GM18498 (cell line): Measurements from ENCODE around the gene KBTBD6.
A peak's percentile ranks its signal among the peaks of the same experiment; 100 is the strongest.
"Not testable (repeated sequence)": the region's sequence is repeated elsewhere in the genome, so short reads cannot be mapped to it uniquely, and the experiment has no call there.

Experiments
- ATAC-seq: cut with Tn5 transposase; IDR thresholded peaks from one replicate; pipeline ENCODE4 v1.9.1; 2021; ENCODE audit warnings: mild to moderate bottlenecking, moderate library complexity; ENCODE audit not compliant: unreplicated experiment

Gene KBTBD6, protein sequence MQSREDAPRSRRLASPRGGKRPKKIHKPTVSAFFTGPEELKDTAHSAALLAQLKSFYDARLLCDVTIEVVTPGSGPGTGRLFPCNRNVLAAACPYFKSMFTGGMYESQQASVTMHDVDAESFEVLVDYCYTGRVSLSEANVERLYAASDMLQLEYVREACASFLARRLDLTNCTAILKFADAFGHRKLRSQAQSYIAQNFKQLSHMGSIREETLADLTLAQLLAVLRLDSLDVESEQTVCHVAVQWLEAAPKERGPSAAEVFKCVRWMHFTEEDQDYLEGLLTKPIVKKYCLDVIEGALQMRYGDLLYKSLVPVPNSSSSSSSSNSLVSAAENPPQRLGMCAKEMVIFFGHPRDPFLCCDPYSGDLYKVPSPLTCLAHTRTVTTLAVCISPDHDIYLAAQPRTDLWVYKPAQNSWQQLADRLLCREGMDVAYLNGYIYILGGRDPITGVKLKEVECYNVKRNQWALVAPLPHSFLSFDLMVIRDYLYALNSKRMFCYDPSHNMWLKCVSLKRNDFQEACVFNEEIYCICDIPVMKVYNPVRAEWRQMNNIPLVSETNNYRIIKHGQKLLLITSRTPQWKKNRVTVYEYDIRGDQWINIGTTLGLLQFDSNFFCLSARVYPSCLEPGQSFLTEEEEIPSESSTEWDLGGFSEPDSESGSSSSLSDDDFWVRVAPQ

DNA sequence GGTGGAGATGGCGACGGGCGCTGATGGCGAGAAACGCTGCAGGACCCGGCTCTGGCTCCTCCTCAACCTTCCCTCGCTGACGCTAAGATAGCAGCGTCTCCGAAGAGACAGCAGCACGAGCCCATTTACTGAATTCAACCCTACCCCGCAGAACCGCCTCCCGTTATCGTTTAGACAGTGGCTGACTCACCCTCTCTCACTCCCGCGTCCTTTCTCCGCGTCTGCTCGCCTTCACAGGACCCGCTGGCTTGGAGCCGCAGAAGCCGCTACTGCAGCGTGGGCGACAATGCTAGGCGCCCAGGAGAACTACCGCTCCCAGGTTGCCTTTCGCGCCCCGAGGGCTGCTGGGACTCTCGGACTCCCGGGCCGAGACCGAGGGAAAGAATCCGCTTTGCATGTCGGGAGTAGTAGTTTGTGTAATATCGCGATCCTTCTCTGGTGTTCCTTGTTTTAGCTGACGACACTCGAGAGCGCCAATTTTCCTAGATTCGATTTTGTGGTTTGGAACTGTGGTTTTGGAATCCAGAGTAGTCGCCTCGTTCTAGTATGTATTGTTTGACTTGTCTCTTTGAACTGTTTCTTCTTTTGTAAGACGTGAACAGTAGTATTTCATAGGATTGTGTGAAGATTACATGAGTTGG is at the start of gene KBTBD6:
Gene KBTBD6, minus strand, starts transcription at position 291 of the 641 bp plus-strand sequence. CDS start 291 bp downstream, outside the sequence.
- ATAC-seq, result peak; percentile 97

DNA sequence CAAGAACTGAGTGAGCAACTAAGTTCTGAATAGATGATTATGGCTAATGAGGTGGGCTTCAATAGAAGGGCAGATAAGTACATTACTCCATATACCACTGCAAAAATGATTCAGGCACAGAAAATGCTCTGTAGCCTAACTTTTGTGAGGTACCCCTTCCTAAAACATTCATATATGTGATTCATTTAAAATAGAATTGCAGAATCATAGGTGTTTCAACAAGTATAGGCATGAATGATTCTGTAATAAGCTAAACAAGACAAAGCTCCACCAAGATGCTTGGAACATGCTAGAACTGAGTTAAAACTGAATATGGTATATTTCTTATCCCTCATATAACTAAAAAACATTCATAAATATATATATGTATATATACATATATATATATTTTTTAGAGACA is 49.6 kb upstream of the KBTBD6 start:
- no peak for ATAC-seq

GRCh38 chr13:41179593-41180250 is 47.1 kb upstream of the KBTBD6 start:
- no peak for ATAC-seq

GRCh38 chr13:41178040-41178439 is 45.4 kb upstream of the KBTBD6 start:
- ATAC-seq, result no peak

GRCh38 chr13:41177616-41178015 is 45.0 kb upstream of the KBTBD6 start:
- no peak for ATAC-seq

DNA sequence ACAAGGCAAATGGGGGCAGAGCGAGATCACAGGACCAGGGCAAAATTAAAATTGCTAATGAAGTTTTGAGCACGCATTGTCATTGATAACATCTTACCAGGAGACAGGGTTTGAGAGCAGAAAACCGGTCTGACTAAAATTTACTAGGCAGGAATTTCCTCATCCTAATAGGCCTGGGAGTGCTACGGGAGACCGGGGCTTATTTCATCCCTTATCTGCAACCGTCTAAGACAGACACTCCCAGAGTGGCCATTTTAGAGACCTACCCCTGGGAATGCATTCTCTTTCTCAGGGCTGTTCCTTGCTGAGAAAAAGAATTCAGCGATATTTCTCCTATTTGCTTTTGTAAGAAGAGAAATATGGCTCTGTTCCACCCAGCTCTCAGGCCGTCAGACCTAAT is 43.0 kb upstream of the KBTBD6 start:
- not testable (repeated sequence) for ATAC-seq

DNA sequence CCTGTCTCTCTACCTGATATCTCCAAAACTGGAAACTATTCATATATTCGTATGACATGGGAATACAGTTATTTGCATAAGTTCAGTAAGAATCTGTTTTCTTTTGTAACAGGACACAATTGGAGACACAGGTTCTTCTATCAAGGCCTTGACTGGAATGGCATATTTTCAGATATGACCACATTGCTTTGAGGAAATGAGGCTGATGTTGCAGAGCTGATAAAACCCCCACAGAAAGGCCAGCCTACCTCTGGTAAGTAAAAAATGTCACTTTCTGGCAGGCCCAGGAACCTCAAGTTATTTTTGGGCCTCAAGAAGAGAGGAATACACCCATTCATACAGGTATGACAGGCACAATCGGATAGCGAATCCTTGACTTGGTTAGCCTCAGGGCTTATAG is 29.5 kb upstream of the KBTBD6 start:
- ATAC-seq, result no peak

DNA sequence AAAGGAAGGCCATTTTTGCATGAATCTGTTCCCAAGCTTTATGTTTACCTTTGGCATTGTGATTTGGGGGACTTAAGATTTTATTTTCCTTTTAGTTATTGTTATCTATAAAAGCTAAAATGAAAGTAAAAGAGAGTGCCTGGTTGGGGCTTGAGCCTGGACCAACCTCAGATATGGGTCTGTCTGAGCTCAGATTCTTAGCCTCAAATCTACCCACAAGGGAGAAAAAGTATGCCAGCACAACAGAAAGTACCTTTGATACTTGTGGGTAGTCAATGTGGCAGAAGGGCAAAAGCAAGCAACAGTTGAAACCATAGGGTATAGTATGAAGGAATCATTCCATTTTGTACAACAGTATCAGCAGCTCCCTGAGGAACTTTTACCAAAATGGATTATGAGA is 26.6 kb upstream of the KBTBD6 start:
- ATAC-seq, result no peak

DNA sequence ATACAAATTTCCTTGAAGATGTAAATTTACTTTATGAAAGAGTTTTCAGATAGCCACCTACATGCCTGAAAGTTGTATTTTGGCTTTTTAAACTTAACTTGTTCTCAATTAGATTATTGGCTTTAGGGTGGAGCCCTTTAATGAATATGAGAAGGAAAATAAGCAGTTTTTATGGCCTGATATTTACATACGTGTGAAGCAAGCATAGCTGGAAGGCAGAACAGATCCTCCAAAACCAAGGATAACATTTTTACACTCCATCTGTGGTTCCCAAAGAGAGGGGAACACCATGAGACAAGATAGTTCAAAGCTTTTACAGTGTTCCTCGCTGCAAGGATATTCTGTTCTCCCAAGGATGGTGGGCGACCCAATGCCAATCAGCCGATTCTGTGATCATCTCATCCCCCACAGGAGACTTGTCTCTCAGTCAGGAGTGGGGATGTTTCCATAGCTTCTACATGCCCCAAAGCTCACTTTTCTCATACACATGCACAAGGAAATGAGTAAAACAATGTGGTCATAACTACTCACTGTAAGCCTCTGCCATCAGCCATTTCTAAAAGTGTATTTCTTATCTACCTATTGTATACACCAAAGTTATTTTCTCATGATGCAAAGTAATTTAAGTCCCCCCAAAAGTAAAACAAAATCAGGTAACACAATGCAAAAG is 24.6 kb upstream of the KBTBD6 start:
- ATAC-seq, result no peak

- ATAC-seq, result no peak
These were observed 24.0 kb upstream of the KBTBD6 start for GRCh38 chr13:41156620-41157019.

DNA sequence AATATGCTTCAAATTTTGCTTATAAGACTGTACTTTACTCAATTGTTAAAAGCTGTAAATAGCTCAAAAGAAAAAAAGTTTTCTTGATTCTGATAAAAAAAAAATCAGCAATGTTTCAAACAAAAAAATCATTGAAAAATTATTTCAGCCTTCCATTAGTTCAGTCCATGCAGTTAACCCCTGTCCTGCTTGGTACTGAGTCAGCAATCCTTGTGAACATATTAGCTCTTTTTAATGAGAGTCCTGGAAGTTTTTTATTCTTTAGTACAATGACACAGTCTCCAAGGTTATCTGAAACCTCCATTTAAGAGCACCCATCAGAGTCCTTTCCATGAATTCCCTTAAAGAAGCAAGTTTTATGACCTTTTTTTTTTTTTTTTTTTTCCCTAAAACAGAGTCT is 21.4 kb upstream of the KBTBD6 start:
- no peak for ATAC-seq

DNA sequence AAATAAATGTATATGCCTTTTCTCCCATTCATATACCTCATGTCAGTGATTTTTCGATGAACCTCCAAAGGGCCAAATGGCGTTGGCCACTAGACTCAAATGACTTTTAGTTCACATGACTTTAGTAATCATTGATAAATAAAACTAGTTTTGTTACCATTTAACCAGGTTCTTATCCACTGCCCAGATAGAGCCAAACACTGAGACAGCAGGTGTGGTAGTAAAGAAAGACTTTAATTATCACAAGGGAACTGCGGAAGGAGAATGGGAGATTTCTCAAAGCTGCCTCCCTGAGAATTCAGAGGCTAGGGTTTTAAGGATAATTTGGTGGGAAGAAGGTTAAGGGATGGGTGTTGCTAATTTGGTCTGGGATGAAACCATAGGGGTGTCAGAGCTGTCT is 19.4 kb upstream of the KBTBD6 start:
- no peak for ATAC-seq

GRCh38 chr13:41150058-41150457 is 17.5 kb upstream of the KBTBD6 start:
- ATAC-seq, result no peak

GRCh38 chr13:41148419-41149283 is 16.0 kb upstream of the KBTBD6 start:
- no peak for ATAC-seq

- ATAC-seq, result no peak
These were observed 12.7 kb upstream of the KBTBD6 start for GRCh38 chr13:41145136-41145908.

DNA sequence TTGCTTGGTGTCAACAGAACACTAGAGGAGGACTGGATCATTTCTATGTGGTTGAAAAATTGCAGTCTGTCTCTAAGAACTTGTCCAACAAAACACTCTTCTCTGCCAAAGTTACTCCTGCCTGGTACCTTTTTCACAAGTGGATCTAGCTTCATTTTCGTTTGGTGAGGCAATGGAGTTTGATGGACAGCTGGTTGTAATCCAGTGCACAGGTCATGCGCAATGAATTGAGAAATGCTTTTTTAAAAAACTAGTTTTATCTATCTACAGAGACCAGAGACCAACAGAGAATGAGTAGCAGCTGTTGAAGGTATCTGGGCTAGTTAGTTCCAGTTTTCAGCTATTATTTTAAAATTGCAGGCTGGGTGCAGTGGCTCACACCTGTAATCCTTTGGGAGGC is 12.0 kb upstream of the KBTBD6 start:
- no peak for ATAC-seq

GRCh38 chr13:41139296-41139966 is 6.8 kb upstream of the KBTBD6 start:
- ATAC-seq, result no peak

DNA sequence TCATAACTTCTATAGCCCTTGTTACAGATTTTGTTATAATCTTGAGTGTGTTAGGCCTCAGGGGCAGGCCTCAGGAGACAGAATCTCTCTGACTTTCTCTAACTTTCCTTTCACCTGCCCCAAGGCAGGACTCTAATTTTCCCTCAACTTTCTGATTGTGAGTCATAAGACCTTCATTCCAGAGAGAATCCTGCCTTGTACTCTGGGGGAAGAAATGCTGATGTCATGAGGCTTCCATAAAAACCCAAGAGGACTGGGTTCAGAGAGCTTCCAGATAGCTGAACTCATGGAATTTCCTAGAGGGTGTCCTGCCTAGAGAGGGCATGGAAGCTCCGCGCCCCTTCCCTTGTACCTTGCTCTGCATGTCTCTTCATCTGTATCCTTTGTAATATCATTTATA is 5.3 kb upstream of the KBTBD6 start:
- ATAC-seq, result no peak

- ATAC-seq, result no peak
These were observed 4.6 kb upstream of the KBTBD6 start for GRCh38 chr13:41137241-41137640.
